Peyer's patch (tissue), 4 donors: ENCODE data around the gene FABP3.

Source experiments
- POLR2A ChIP-seq, 2 donors: fragments of 450-650 bp; IDR thresholded peaks; one replicate each; pipeline ENCODE4 v1.5.1; 2017; ENCODE audit warnings: antibody characterized with exemption in 2 of 2, mild to moderate bottlenecking in 2 of 2, moderate library complexity in 2 of 2
- TF ChIP-seq, protein P1 (sequence below), 6 experiments: fragments of 450-650 bp in 4 of 6; fragments of 200-600 bp in 2 of 6; sonication (generic) in 1 of 6; IDR thresholded peaks; one replicate each; pipeline ENCODE4 v1.5.1; 2017 to 2019; ENCODE audit warnings: antibody characterized with exemption in 6 of 6, mild to moderate bottlenecking in 3 of 6, moderate library complexity in 1 of 6

DNA sequence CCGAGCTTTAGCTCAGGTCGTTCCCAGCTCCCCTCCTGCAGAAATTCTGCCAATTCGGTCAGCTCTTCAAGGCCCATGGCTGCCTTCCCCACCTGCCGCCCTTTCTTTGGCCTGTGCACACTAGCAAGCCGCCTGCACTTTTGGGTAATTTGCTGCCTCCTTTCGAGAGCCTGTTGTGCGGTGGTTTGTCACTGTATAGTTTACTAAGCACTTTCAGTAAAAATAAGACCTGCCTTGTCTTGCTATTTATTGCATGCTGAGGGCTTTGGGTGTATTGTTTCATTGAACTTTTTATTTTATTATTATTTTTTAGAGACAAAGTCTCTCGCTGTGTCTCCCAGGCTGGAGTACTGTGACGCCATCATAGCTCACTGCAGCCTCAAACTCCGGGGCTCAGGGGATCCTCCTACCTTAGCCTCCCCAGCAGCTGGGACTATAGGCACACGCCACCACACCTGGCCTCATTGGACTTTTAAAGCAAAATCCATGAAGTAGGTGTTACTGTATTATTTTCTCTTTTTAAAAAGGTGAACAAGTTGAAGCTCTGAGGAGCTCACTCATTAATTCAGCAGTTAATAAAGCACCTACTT lies 1.1 kb upstream of the FABP3 start:
- no peak for TF ChIP-seq POLR2A (IDR thresholded peaks at IDR 0.05)
- TF ChIP-seq, protein P1, sequence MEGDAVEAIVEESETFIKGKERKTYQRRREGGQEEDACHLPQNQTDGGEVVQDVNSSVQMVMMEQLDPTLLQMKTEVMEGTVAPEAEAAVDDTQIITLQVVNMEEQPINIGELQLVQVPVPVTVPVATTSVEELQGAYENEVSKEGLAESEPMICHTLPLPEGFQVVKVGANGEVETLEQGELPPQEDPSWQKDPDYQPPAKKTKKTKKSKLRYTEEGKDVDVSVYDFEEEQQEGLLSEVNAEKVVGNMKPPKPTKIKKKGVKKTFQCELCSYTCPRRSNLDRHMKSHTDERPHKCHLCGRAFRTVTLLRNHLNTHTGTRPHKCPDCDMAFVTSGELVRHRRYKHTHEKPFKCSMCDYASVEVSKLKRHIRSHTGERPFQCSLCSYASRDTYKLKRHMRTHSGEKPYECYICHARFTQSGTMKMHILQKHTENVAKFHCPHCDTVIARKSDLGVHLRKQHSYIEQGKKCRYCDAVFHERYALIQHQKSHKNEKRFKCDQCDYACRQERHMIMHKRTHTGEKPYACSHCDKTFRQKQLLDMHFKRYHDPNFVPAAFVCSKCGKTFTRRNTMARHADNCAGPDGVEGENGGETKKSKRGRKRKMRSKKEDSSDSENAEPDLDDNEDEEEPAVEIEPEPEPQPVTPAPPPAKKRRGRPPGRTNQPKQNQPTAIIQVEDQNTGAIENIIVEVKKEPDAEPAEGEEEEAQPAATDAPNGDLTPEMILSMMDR (IDR thresholded peaks at IDR 0.05): no peak
